ENCODE results near the gene LPAR1.

GRCh38 chr9:110847671-110848070 lies 190.6 kb downstream of the LPAR1 start:
- TF ChIP-seq, protein P1, sequence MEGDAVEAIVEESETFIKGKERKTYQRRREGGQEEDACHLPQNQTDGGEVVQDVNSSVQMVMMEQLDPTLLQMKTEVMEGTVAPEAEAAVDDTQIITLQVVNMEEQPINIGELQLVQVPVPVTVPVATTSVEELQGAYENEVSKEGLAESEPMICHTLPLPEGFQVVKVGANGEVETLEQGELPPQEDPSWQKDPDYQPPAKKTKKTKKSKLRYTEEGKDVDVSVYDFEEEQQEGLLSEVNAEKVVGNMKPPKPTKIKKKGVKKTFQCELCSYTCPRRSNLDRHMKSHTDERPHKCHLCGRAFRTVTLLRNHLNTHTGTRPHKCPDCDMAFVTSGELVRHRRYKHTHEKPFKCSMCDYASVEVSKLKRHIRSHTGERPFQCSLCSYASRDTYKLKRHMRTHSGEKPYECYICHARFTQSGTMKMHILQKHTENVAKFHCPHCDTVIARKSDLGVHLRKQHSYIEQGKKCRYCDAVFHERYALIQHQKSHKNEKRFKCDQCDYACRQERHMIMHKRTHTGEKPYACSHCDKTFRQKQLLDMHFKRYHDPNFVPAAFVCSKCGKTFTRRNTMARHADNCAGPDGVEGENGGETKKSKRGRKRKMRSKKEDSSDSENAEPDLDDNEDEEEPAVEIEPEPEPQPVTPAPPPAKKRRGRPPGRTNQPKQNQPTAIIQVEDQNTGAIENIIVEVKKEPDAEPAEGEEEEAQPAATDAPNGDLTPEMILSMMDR (conservative IDR thresholded peaks at IDR 0.05; ENCODE audit: low read length) = no peak
- no peak for TF ChIP-seq EZH2phosphoT487 (IDR thresholded peaks at IDR 0.05; ENCODE audit: borderline replicate concordance)
